K562 (cell line): ENCODE data around the gene IQCN. TPM values are rescaled to one million over a fixed set of nuclear protein-coding genes. Genes with fewer than 3 reads are reported as not detected.

Experiments used
- BCL6 ChIP-seq: fragments of 250-450 bp; sonication (Bioruptor Pico); IDR thresholded peaks from 2 replicates; pipeline ENCODE4 v1.4.0; 2020
- BCOR ChIP-seq: fragments of 450-650 bp; IDR thresholded peaks from 2 replicates; pipeline ENCODE4 v1.6.1; 2016
- CC2D1A ChIP-seq: fragments of 450-650 bp; IDR thresholded peaks from 2 replicates; pipeline ENCODE4 v1.6.1; 2017; ENCODE audit warnings: mild to moderate bottlenecking
- HLTF ChIP-seq: fragments of 450-650 bp; IDR thresholded peaks from 2 replicates; pipeline ENCODE4 v1.6.1; 2016
- HNRNPK ChIP-seq: fragments of 200-400 bp; formaldehyde crosslinking; IDR thresholded peaks from one replicate; pipeline ENCODE4 v1.6.1; 2018; ENCODE audit warnings: mild to moderate bottlenecking, low read depth, low read length; ENCODE audit not compliant: poor library complexity, severe bottlenecking
- NEUROD1 ChIP-seq: fragments of 150-350 bp; IDR thresholded peaks from 2 replicates; pipeline ENCODE4 v1.6.1; 2014; ENCODE audit warnings: borderline replicate concordance, low read length, low read depth; ENCODE audit not compliant: partially characterized antibody
- PKNOX1 ChIP-seq: fragments of 450-650 bp; IDR thresholded peaks from 2 replicates; pipeline ENCODE4 v1.6.1; 2016
- SMAD2 ChIP-seq: fragments of 150-350 bp; IDR thresholded peaks from 2 replicates; pipeline ENCODE4 v1.6.1; 2014; ENCODE audit warnings: low read depth, mild to moderate bottlenecking, low read length
- TEAD2 ChIP-seq: fragments of 450-650 bp; IDR thresholded peaks from 2 replicates; pipeline ENCODE4 v1.6.1; 2016; ENCODE audit warnings: missing genetic modification characterization, control low read depth, missing compliant biosample characterization
- TFAM ChIP-seq: fragments of 250-450 bp; sonication (Bioruptor Pico); conservative IDR thresholded peaks from 2 replicates; pipeline ENCODE4 v1.5.0; 2021; ENCODE audit warnings: mild to moderate bottlenecking, moderate library complexity
- ZNF133 ChIP-seq: fragments of 250-450 bp; sonication (Bioruptor Pico); IDR thresholded peaks from 2 replicates; pipeline ENCODE4 v1.4.0; 2020; ENCODE audit warnings: mild to moderate bottlenecking
- ZNF224 ChIP-seq: sonication (generic); formaldehyde crosslinking; IDR thresholded peaks from 2 replicates; pipeline ENCODE4 v1.8.0; 2022; ENCODE audit warnings: mild to moderate bottlenecking, missing genetic modification reagents
- ZNF280A ChIP-seq: fragments of 450-650 bp; IDR thresholded peaks from 2 replicates; pipeline ENCODE4 v1.6.1; 2018; ENCODE audit warnings: mild to moderate bottlenecking, low read depth; ENCODE audit not compliant: partially characterized antibody
- ZNF77 ChIP-seq: fragments of 250-450 bp; sonication (Bioruptor Pico); IDR thresholded peaks from 2 replicates; pipeline ENCODE4 v1.5.0; 2020
- ZSCAN29 ChIP-seq: fragments of 450-650 bp; IDR thresholded peaks from 2 replicates; pipeline ENCODE4 v1.6.1; 2017
- polyA plus RNA-seq, 8 experiments: library from polyadenylated mRNA; depleted of rRNA in 4 of 8; stranded (reverse) in 5 of 8; unstranded in 3 of 8; fragments of >200 nt; fragmentation: Nextera tagmentation in 2 of 8; fragmentation: Illumina TruSeq in 1 of 8; extraction: Ambion mirVana in 2 of 8; extraction: Trizol in 1 of 8; gene quantifications; 2 replicates each; pipeline versions ENCODE4 v1.2.1 to v1.2.3, GENCODE V29; 2011 to 2014; ENCODE audit warnings: inconsistent platforms in 1 of 8, missing spikeins in 1 of 8
- total RNA-seq, 7 experiments: library from RNA; depleted of rRNA in 6 of 7; stranded (reverse); fragments of >200 nt in 6 of 7; fragmentation: Illumina TruSeq in 2 of 7; extraction: Trizol in 2 of 7; gene quantifications; 2 replicates each; pipeline versions ENCODE4 v1.2.1 to v1.2.3, GENCODE V29; 2011 to 2021; ENCODE audit warnings: low replicate concordance in 1 of 7
- TF ChIP-seq, protein P1 (sequence below): fragments of 250-450 bp; sonication (Bioruptor Pico); IDR thresholded peaks from 2 replicates; pipeline ENCODE4 v1.5.0; 2021
- TF ChIP-seq, protein P2 (sequence below): sonication (generic); formaldehyde crosslinking; IDR thresholded peaks from 2 replicates; pipeline ENCODE4 v1.8.1; 2023; ENCODE audit warnings: mild to moderate bottlenecking, missing genetic modification reagents, moderate library complexity
- TF ChIP-seq, protein P3 (sequence below): fragments of 250-450 bp; sonication (Bioruptor Pico); IDR thresholded peaks from 2 replicates; pipeline ENCODE4 v1.4.0; 2020; ENCODE audit warnings: borderline replicate concordance
- TF ChIP-seq, protein P4 (sequence below): fragments of 450-650 bp; IDR thresholded peaks from 2 replicates; pipeline ENCODE4 v1.7.1; 2018; ENCODE audit warnings: mild to moderate bottlenecking, low read depth; ENCODE audit not compliant: partially characterized antibody

IQCN gene
- total and polyA plus RNA-seq, 9 of the 15 experiments (the other 6 are each of a cell fraction or from before 2014, with no cell fraction given), result 0.01 to 0.07 (median 0.04) TPM; not detected in 3

GRCh38 chr19:18279516-18280246 lies 5.4 kb upstream of the IQCN start (continued):
- TF ChIP-seq ZNF280A (no peak), HLTF (peak; percentile 63; the same call in 1 of the 2 replicates), ZNF77 (no peak), NEUROD1 (peak; percentile 56), HNRNPK (no peak), SMAD2 (no peak), BCL6 (CRISPR knock-in tag) (no peak), BCOR (0 out of 2 replicates have a peak, but pooled peaks have one; percentile 60), ZSCAN29 (no peak), PKNOX1 (no peak), TFAM (CRISPR knock-in tag) (no peak), ZNF133 (CRISPR knock-in tag) (no peak), ZNF224 (CRISPR knock-in tag) (0 out of 2 replicates have a peak, but pooled peaks have one; percentile 42), TEAD2 (tag) (no peak), CC2D1A (no peak)
- TF ChIP-seq, protein P1, sequence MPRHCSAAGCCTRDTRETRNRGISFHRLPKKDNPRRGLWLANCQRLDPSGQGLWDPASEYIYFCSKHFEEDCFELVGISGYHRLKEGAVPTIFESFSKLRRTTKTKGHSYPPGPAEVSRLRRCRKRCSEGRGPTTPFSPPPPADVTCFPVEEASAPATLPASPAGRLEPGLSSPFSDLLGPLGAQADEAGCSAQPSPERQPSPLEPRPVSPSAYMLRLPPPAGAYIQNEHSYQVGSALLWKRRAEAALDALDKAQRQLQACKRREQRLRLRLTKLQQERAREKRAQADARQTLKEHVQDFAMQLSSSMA (CRISPR knock-in tag), result no peak
- TF ChIP-seq, protein P2, sequence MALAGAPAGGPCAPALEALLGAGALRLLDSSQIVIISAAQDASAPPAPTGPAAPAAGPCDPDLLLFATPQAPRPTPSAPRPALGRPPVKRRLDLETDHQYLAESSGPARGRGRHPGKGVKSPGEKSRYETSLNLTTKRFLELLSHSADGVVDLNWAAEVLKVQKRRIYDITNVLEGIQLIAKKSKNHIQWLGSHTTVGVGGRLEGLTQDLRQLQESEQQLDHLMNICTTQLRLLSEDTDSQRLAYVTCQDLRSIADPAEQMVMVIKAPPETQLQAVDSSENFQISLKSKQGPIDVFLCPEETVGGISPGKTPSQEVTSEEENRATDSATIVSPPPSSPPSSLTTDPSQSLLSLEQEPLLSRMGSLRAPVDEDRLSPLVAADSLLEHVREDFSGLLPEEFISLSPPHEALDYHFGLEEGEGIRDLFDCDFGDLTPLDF (CRISPR knock-in tag), result no peak
- TF ChIP-seq, protein P3, sequence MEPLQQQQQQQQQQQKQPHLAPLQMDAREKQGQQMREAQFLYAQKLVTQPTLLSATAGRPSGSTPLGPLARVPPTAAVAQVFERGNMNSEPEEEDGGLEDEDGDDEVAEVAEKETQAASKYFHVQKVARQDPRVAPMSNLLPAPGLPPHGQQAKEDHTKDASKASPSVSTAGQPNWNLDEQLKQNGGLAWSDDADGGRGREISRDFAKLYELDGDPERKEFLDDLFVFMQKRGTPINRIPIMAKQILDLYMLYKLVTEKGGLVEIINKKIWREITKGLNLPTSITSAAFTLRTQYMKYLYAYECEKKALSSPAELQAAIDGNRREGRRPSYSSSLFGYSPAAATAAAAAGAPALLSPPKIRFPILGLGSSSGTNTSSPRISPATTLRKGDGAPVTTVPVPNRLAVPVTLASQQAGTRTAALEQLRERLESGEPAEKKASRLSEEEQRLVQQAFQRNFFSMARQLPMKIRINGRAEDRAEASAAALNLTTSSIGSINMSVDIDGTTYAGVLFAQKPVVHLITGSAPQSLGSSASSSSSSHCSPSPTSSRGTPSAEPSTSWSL (CRISPR knock-in tag), result no peak
- TF ChIP-seq, protein P4, sequence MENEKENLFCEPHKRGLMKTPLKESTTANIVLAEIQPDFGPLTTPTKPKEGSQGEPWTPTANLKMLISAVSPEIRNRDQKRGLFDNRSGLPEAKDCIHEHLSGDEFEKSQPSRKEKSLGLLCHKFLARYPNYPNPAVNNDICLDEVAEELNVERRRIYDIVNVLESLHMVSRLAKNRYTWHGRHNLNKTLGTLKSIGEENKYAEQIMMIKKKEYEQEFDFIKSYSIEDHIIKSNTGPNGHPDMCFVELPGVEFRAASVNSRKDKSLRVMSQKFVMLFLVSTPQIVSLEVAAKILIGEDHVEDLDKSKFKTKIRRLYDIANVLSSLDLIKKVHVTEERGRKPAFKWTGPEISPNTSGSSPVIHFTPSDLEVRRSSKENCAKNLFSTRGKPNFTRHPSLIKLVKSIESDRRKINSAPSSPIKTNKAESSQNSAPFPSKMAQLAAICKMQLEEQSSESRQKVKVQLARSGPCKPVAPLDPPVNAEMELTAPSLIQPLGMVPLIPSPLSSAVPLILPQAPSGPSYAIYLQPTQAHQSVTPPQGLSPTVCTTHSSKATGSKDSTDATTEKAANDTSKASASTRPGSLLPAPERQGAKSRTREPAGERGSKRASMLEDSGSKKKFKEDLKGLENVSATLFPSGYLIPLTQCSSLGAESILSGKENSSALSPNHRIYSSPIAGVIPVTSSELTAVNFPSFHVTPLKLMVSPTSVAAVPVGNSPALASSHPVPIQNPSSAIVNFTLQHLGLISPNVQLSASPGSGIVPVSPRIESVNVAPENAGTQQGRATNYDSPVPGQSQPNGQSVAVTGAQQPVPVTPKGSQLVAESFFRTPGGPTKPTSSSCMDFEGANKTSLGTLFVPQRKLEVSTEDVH, result no peak
